Measurements from ENCODE around the gene ZPBP. TPM values are rescaled to one million over a fixed set of nuclear protein-coding genes. Genes with fewer than 3 reads are reported as not detected.

The ZPBP gene
- total RNA-seq, 4 donors from 2014 or later: 0.71 to 1.5 (median 0.89) TPM; not detected in 1

DNA sequence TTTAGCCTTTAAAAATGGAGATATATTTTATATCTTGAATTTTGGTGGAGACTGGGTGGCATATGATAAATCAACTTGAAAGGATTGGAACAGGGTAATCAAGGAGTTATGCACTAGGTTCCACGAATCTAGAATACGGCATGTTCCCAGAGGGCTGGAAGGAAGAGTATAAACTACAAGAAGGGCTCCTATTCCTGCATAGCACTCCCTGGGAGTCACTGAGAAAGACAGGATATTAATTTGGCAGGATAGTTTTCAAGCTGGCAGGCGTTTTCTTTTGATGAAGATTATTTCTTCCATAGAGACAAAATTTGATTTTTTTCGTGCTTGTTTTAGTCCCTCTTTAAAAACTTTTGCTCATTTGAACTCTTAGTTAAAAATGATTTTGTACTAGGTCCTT lies 199.9 kb downstream of the ZPBP start:
- Histone ChIP-seq H3K4me3 (replicated peaks in 1 of 3) (no peak overlapping the region), H3K27ac (no peak overlapping the region), H3K4me1 (no peaks in the 10 kb centered on the region), H3K27me3 (no peaks in the 10 kb centered on the region), H3K9me3 (no peaks in the 10 kb centered on the region), H3K36me3 (no peaks in the 10 kb centered on the region)
- no peak for DNase-seq
- WGBS, 2 donors: 59 to 75% methylated on average over 4 of the region's 4 CpGs
- no peak for TF ChIP-seq POLR2A (IDR thresholded peaks at IDR 0.05)
- TF ChIP-seq, protein P1, sequence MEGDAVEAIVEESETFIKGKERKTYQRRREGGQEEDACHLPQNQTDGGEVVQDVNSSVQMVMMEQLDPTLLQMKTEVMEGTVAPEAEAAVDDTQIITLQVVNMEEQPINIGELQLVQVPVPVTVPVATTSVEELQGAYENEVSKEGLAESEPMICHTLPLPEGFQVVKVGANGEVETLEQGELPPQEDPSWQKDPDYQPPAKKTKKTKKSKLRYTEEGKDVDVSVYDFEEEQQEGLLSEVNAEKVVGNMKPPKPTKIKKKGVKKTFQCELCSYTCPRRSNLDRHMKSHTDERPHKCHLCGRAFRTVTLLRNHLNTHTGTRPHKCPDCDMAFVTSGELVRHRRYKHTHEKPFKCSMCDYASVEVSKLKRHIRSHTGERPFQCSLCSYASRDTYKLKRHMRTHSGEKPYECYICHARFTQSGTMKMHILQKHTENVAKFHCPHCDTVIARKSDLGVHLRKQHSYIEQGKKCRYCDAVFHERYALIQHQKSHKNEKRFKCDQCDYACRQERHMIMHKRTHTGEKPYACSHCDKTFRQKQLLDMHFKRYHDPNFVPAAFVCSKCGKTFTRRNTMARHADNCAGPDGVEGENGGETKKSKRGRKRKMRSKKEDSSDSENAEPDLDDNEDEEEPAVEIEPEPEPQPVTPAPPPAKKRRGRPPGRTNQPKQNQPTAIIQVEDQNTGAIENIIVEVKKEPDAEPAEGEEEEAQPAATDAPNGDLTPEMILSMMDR (IDR thresholded peaks at IDR 0.05): no peak
- intact Hi-C loops (cut with DNase I): no loop called here

DNA sequence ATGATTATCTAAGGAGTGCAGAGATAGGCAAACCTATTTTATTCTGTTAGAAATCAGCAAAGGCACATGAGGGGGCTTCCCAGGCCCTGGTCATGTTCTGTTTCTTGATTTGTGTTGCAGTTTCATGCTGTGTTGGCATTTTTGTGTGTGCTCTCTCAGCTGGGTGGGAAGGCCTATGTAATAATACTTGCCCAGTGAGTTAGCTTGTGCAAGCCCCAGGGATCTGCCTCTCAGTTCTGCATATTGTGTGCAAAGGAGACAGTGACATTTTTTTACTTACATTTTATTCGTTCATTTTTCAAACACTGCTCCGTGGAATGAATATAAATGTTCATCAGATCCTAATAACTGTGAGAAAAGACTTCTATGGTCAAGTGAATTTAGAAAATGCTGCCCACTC lies 200.6 kb downstream of the ZPBP start:
- H3K27ac ChIP-seq: no peak overlapping the region
- no peaks in the 10 kb centered on the region for H3K27me3 ChIP-seq
- intact Hi-C loops (cut with DNase I): no loop called here
- no peaks in the 10 kb centered on the region for H3K4me1 ChIP-seq
- no peak for TF ChIP-seq POLR2A (IDR thresholded peaks at IDR 0.05)
- TF ChIP-seq, protein P1 (IDR thresholded peaks at IDR 0.05): no peak
- no peak overlapping the region for H3K4me3 ChIP-seq (replicated peaks in 1 of 3)
- no peak for DNase-seq
- no peaks in the 10 kb centered on the region for H3K36me3 ChIP-seq
- H3K9me3 ChIP-seq: no peaks in the 10 kb centered on the region
- 85% methylated on average over 2 of the region's 2 CpGs for WGBS, 2 donors

Other genes starting within 250 kb of the ZPBP start
- 10 to 100 TPM in 1 of 4 donors, 1 to 10 TPM in 3; 8.9 to 10.5 (median 9.6) TPM for gene IKZF1, start 211.5 kb upstream of the ZPBP start, total RNA-seq